GM23338 (cell line): ENCODE data around the gene NCR2.

ENCODE experiments used
- CREB1 ChIP-seq: fragments of 250-450 bp; sonication (Bioruptor Pico); IDR thresholded peaks from 2 replicates; pipeline ENCODE4 v1.5.0; 2020; ENCODE audit warnings: low read depth, mild to moderate bottlenecking, moderate library complexity
- EZH2 ChIP-seq: fragments of 200-600 bp; sonication (generic); IDR thresholded peaks from one replicate; pipeline ENCODE4 v1.8.0; 2017; ENCODE audit warnings: antibody characterized with exemption, mild to moderate bottlenecking, low read depth; ENCODE audit not compliant: unreplicated experiment
- EZH2phosphoT487 ChIP-seq: fragments of 200-600 bp; sonication (generic); IDR thresholded peaks from one replicate; pipeline ENCODE4 v1.8.1; 2018; ENCODE audit warnings: antibody characterized with exemption; ENCODE audit not compliant: unreplicated experiment
- JUNB ChIP-seq: IDR thresholded peaks from one replicate; pipeline ENCODE4 v1.6.1; 2016; ENCODE audit warnings: antibody characterized with exemption; ENCODE audit not compliant: unreplicated experiment
- NANOG ChIP-seq: IDR thresholded peaks from 2 replicates; pipeline ENCODE4 v1.6.1; 2016; ENCODE audit warnings: antibody characterized with exemption, borderline replicate concordance
- POLR2AphosphoS5 ChIP-seq: IDR thresholded peaks from 2 replicates; pipeline ENCODE4 v1.6.1; 2016; ENCODE audit warnings: antibody characterized with exemption, low read depth
- STAT1 ChIP-seq: IDR thresholded peaks from one replicate; pipeline ENCODE4 v1.6.1; 2016; ENCODE audit warnings: antibody characterized with exemption; ENCODE audit not compliant: unreplicated experiment
- ZNF114 ChIP-seq: fragments of 250-450 bp; sonication (Bioruptor Pico); IDR thresholded peaks from 2 replicates; pipeline ENCODE4 v1.5.0; 2020; ENCODE audit warnings: mild to moderate bottlenecking, moderate library complexity
- ZNF331 ChIP-seq: fragments of 250-450 bp; sonication (Bioruptor Pico); IDR thresholded peaks from 2 replicates; pipeline ENCODE4 v1.5.0; 2020; ENCODE audit warnings: low read depth, mild to moderate bottlenecking, moderate library complexity
- TF ChIP-seq, protein P1 (sequence below): IDR thresholded peaks from one replicate; pipeline ENCODE4 v1.6.1; 2018; ENCODE audit warnings: antibody characterized with exemption; ENCODE audit not compliant: unreplicated experiment
- TF ChIP-seq, protein P2 (sequence below), 2 experiments: fragments of 200-600 bp in 1 of 2; sonication (generic) in 1 of 2; conservative IDR thresholded peaks; 2 replicates each; pipeline versions ENCODE4 v1.5.1 to v1.6.1; 2016 to 2017; ENCODE audit warnings: antibody characterized with exemption in 2 of 2, low read depth in 2 of 2, mild to moderate bottlenecking in 2 of 2, moderate library complexity in 1 of 2
- TF ChIP-seq, protein P3 (sequence below): IDR thresholded peaks from 2 replicates; pipeline ENCODE4 v1.6.1; 2016; ENCODE audit warnings: antibody characterized with exemption

DNA sequence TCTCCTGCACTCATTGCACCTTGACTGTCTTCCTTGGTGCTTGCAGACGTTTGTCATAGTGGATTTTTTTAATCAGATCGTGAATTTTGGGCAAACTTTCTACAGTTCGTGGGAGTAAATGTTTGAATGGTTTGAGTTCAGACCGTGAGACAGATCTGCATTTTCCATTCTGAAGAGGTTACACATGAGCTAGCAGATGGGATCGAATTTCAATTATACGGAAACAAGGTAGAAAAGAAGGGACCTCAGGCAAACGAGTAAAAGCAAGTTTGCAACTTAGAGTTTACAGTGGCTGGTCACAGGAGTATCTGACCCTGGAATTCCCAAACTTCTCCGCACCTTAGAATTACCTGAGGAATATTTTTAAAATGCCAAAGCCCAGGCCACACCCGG lies 17.2 kb upstream of the NCR2 start:
- TF ChIP-seq, protein P1, sequence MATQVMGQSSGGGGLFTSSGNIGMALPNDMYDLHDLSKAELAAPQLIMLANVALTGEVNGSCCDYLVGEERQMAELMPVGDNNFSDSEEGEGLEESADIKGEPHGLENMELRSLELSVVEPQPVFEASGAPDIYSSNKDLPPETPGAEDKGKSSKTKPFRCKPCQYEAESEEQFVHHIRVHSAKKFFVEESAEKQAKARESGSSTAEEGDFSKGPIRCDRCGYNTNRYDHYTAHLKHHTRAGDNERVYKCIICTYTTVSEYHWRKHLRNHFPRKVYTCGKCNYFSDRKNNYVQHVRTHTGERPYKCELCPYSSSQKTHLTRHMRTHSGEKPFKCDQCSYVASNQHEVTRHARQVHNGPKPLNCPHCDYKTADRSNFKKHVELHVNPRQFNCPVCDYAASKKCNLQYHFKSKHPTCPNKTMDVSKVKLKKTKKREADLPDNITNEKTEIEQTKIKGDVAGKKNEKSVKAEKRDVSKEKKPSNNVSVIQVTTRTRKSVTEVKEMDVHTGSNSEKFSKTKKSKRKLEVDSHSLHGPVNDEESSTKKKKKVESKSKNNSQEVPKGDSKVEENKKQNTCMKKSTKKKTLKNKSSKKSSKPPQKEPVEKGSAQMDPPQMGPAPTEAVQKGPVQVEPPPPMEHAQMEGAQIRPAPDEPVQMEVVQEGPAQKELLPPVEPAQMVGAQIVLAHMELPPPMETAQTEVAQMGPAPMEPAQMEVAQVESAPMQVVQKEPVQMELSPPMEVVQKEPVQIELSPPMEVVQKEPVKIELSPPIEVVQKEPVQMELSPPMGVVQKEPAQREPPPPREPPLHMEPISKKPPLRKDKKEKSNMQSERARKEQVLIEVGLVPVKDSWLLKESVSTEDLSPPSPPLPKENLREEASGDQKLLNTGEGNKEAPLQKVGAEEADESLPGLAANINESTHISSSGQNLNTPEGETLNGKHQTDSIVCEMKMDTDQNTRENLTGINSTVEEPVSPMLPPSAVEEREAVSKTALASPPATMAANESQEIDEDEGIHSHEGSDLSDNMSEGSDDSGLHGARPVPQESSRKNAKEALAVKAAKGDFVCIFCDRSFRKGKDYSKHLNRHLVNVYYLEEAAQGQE: no peak
- TF ChIP-seq, protein P2, sequence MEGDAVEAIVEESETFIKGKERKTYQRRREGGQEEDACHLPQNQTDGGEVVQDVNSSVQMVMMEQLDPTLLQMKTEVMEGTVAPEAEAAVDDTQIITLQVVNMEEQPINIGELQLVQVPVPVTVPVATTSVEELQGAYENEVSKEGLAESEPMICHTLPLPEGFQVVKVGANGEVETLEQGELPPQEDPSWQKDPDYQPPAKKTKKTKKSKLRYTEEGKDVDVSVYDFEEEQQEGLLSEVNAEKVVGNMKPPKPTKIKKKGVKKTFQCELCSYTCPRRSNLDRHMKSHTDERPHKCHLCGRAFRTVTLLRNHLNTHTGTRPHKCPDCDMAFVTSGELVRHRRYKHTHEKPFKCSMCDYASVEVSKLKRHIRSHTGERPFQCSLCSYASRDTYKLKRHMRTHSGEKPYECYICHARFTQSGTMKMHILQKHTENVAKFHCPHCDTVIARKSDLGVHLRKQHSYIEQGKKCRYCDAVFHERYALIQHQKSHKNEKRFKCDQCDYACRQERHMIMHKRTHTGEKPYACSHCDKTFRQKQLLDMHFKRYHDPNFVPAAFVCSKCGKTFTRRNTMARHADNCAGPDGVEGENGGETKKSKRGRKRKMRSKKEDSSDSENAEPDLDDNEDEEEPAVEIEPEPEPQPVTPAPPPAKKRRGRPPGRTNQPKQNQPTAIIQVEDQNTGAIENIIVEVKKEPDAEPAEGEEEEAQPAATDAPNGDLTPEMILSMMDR (conservative IDR thresholded peaks at IDR 0.05; ENCODE audit: low read depth in 2 of 2): no peak
- no peak for TF ChIP-seq POLR2AphosphoS5
- no peak for TF ChIP-seq CREB1 (CRISPR knock-in tag)
- TF ChIP-seq EZH2: no peak
- TF ChIP-seq JUNB: no peak
- TF ChIP-seq ZNF331: no peak
- no peak for TF ChIP-seq EZH2phosphoT487
- TF ChIP-seq STAT1: no peak
- TF ChIP-seq, protein P3, sequence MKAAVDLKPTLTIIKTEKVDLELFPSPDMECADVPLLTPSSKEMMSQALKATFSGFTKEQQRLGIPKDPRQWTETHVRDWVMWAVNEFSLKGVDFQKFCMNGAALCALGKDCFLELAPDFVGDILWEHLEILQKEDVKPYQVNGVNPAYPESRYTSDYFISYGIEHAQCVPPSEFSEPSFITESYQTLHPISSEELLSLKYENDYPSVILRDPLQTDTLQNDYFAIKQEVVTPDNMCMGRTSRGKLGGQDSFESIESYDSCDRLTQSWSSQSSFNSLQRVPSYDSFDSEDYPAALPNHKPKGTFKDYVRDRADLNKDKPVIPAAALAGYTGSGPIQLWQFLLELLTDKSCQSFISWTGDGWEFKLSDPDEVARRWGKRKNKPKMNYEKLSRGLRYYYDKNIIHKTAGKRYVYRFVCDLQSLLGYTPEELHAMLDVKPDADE: no peak
- TF ChIP-seq ZNF114 (CRISPR knock-in tag): no peak
- no peak for TF ChIP-seq NANOG
